Dermis lymphatic vessel endothelial cell (primary cell): ENCODE measurements around the gene TRIM45. TPM values are rescaled to one million over a fixed set of nuclear protein-coding genes. Genes with fewer than 3 reads are reported as not detected.

Experiments used
- total RNA-seq: library from RNA; depleted of rRNA; stranded (reverse); fragments of >200 nt; gene quantifications from 2 replicates; pipeline ENCODE4 v1.2.1, GENCODE V29; 2014

The TRIM45 gene, protein sequence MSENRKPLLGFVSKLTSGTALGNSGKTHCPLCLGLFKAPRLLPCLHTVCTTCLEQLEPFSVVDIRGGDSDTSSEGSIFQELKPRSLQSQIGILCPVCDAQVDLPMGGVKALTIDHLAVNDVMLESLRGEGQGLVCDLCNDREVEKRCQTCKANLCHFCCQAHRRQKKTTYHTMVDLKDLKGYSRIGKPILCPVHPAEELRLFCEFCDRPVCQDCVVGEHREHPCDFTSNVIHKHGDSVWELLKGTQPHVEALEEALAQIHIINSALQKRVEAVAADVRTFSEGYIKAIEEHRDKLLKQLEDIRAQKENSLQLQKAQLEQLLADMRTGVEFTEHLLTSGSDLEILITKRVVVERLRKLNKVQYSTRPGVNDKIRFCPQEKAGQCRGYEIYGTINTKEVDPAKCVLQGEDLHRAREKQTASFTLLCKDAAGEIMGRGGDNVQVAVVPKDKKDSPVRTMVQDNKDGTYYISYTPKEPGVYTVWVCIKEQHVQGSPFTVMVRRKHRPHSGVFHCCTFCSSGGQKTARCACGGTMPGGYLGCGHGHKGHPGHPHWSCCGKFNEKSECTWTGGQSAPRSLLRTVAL
- 0.98 and 1.3 TPM in 2 replicates for total RNA-seq

DNA sequence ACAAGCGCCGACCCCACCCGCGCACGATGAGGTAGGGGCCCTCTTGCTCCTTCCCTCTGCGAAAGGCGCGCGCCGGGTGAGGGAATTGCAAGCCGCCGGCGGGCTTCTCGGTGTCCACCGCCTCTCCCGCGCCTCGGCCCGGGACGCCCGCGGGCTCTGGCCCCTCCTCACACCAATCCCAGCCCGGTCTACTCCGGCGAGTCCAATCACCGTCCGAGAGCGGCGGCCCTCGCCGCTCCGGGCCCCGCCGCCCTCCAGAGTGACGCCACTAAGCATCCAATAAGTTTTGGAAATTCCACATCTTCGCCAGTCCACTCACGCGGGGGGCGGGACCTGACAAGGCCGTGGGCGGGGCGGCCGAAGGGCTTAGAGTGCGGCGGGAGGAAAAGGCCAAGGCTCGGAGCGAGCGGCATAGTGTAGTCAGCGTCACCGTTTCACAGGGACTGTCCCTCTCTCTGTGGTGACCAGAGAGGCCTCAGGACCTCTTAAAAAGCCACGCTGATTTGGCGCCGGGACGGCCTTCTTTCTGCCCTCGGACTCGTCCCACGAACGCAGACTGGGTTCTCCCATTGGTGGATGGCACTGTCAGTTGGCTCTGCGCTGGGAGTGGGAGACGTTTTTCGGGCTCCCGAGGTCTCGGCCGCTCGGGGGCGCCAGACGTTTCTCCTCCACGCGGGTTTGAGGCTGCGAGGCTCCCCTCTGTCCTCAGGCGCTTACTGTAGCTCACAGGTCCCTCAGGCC, at the start of gene TRIM45:
TSS of gene TRIM45 (minus strand) at position 161 of the 741 bp plus-strand sequence. CDS start 548 bp downstream, outside the sequence.

Other genes starting within 250 kb of the TRIM45 start
- 222 and 239 TPM in 2 replicates for gene PTGFRN, start 211.8 kb downstream of the TRIM45 start, total RNA-seq
- 0.76 and 0.95 TPM in 2 replicates for gene CD101, start 120.0 kb downstream of the TRIM45 start, total RNA-seq
- gene TTF2, start 61.4 kb downstream of the TRIM45 start, total RNA-seq, result 6.1 and 7.7 TPM in 2 replicates
- not detected in 2 replicates for gene VTCN1, start 89.2 kb upstream of the TRIM45 start, total RNA-seq
- gene MAN1A2, start 245.7 kb upstream of the TRIM45 start, total RNA-seq, result 44.4 and 49.5 TPM in 2 replicates